Common myeloid progenitor, CD34-positive (primary cell): ENCODE data around the gene EXT2.

Source experiments
- CTCF ChIA-PET: fragments of 350-600 bp; sonication (Branson Sonifier 250); formaldehyde crosslinking; loops from one replicate; lab custom pipeline; 2021; ENCODE audit warnings: antibody characterized with exemption; lab: Charles Lee
- POLR2A ChIA-PET: fragments of 350-600 bp; sonication (Branson Sonifier 250); formaldehyde crosslinking; loops from one replicate; lab custom pipeline; 2021; ENCODE audit warnings: antibody characterized with exemption; lab: Charles Lee
- DNase-seq, 3 donors: peaks; one replicate each; pipeline versions ENCODE4 v3.0.0 to v3.0.0-alpha.2; 2013
- H3K27ac ChIP-seq, 2 experiments: 1 replicate in 1 of 2; 2 replicates in 1 of 2; pipeline ENCODE4 v1.7.0; 2013; ENCODE audit warnings: inconsistent platforms in 2 of 2, low read length in 2 of 2, mild to moderate bottlenecking in 2 of 2, low read depth in 1 of 2, moderate library complexity in 1 of 2; ENCODE audit not compliant: severe bottlenecking in 2 of 2, insufficient read depth in 1 of 2, poor library complexity in 1 of 2
- H3K27me3 ChIP-seq, 5 experiments: replicated peaks in 2 of 5; 1 replicate in 3 of 5; 2 replicates in 2 of 5; pipeline versions ENCODE4 v1.6.1 to v1.7.0; 2013; ENCODE audit warnings: low read length in 4 of 5, mild to moderate bottlenecking in 2 of 5, moderate library complexity in 2 of 5, inconsistent platforms in 1 of 5; ENCODE audit not compliant: insufficient read depth in 5 of 5, control insufficient read depth in 4 of 5
- H3K36me3 ChIP-seq, 4 experiments: 1 replicate in 2 of 4; 2 replicates in 2 of 4; pipeline versions ENCODE4 v1.6.1 to v1.7.0; 2013; ENCODE audit warnings: low read length in 3 of 4, control low read depth in 1 of 4, mild to moderate bottlenecking in 1 of 4; ENCODE audit not compliant: control insufficient read depth in 4 of 4, insufficient read depth in 4 of 4
- H3K4me1 ChIP-seq, 4 experiments: 1 replicate in 3 of 4; 2 replicates in 1 of 4; pipeline versions ENCODE4 v1.6.1 to v1.7.1; 2013; ENCODE audit warnings: low read length in 3 of 4, mild to moderate bottlenecking in 3 of 4, control low read depth in 1 of 4, inconsistent platforms in 1 of 4, moderate library complexity in 1 of 4; ENCODE audit not compliant: control insufficient read depth in 4 of 4, insufficient read depth in 4 of 4; ENCODE audit errors: control extremely low read depth in 1 of 4
- H3K4me3 ChIP-seq, 7 experiments: 1 replicate in 4 of 7; 2 replicates in 3 of 7; pipeline versions ENCODE4 v1.5.1 to v1.7.0; 2013; ENCODE audit warnings: mild to moderate bottlenecking in 7 of 7, low read length in 6 of 7, moderate library complexity in 6 of 7, inconsistent platforms in 2 of 7, low read depth in 2 of 7, control low read depth in 1 of 7; ENCODE audit not compliant: insufficient read depth in 4 of 7, control insufficient read depth in 1 of 7; ENCODE audit errors: extremely low read depth in 1 of 7
- H3K9me3 ChIP-seq, 5 experiments: 1 replicate in 4 of 5; 2 replicates in 1 of 5; pipeline versions ENCODE4 v1.6.1 to v1.7.1; 2013; ENCODE audit warnings: low read length in 4 of 5, mild to moderate bottlenecking in 2 of 5, inconsistent platforms in 1 of 5, low read depth in 1 of 5, moderate library complexity in 1 of 5; ENCODE audit not compliant: control insufficient read depth in 4 of 5, insufficient read depth in 2 of 5; ENCODE audit errors: control extremely low read depth in 1 of 5
- whole genome bisulfite sequencing: methylation state at CpG from one replicate; pipeline ENCODE4 v1.1.5; 2013; ENCODE audit not compliant: insufficient coverage; 5-methylcytosine and 5-hydroxymethylcytosine counted together

EXT2 gene

DNA sequence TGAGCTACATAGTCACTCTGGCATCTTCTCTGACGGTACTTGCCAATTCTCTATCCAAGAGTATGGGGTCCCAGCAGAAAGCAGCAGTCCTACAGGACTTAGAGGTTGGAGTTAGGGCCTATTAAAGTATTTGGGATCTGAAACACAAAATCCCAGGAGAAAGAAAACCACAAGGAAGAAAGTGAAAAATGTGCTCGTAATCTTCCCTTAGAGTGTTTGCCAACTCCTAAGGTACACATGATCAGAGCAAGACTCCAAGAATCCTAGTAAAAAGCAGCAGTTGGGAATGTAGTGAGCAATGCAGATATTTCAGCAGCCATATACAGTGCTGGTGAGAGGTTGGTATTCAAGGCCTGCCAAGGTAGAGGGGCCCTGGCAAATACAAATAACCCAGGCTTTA lies 71.6 kb downstream of the EXT2 start:
- H3K27me3 ChIP-seq: no peaks in the 10 kb centered on the region
- peaks cover 2 to 7% (median 4%) of the 10 kb centered on the region in 4 experiments for H3K36me3 ChIP-seq
- WGBS: 93% methylated on average over 2 of the region's 2 CpGs
- POLR2A ChIA-PET: no interaction called here
- no peak overlapping the region for H3K27ac ChIP-seq
- no peaks in the 10 kb centered on the region for H3K4me1 ChIP-seq
- no peak for DNase-seq
- no peak overlapping the region for H3K4me3 ChIP-seq
- H3K9me3 ChIP-seq: peaks cover 0 to 5% (median 0%) of the 10 kb centered on the region in 5 experiments
- CTCF ChIA-PET: interaction anchor here (0.7 kb wide), 1 partner anchor 33 kb away, joined by 3 read pairs; no protein-coding TSS in a partner anchor

DNA sequence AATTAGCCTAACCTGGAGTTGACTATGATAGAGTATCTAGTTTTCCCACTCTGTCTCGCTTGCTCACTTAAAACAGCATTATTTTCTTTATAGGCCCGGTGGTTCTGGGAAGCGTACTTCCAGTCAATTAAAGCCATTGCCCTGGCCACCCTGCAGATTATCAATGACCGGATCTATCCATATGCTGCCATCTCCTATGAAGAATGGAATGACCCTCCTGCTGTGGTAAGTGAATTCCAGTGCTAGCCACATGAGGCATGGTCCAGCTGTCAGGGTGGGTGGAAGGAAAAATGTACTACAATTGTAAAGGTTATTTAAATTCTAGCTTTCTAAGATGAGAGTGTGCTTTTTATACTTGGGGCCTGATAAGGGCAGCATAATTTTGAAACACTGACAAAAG lies 76.0 kb downstream of the EXT2 start:
- Histone ChIP-seq H3K4me1 (no peaks in the 10 kb centered on the region), H3K9me3 (no peaks in the 10 kb centered on the region), H3K36me3 (peaks cover 5 to 21% (median 6%) of the 10 kb centered on the region in 4 experiments), H3K27ac (no peak overlapping the region), H3K27me3 (no peaks in the 10 kb centered on the region), H3K4me3 (no peak overlapping the region)
- DNase-seq: no peak
- WGBS: 92% methylated on average over 2 of the region's 4 CpGs
- ChIA-PET CTCF (no interaction called here), POLR2A (no interaction called here)

DNA sequence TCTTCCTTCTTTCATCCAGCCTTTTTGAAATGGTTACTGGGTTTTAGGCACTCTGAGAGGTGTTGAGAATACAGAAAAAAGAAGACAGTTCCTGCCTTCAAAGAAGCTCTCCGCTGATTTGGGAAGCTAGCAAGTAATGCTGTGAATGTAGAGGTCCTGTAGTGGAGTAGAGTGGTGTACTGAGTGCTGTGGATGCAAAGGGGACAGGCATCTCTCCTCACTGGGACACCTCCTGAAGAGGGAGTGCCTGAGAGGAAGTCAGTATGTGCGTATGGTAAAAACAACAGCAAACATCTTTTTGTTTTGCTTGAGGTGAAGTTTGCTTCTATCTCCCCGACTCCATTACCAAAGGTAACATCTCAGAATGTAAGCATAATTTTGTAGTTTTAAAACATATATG lies 77.5 kb downstream of the EXT2 start:
- H3K36me3 ChIP-seq: peaks cover 2 to 21% (median 4%) of the 10 kb centered on the region in 4 experiments
- H3K4me1 ChIP-seq: no peaks in the 10 kb centered on the region
- no peak for DNase-seq
- H3K4me3 ChIP-seq: no peak overlapping the region
- no peaks in the 10 kb centered on the region for H3K9me3 ChIP-seq
- ChIA-PET CTCF (no interaction called here), POLR2A (no interaction called here)
- no peaks in the 10 kb centered on the region for H3K27me3 ChIP-seq
- H3K27ac ChIP-seq: no peak overlapping the region
- WGBS: 100% methylated on average over 1 of the region's 3 CpGs

DNA sequence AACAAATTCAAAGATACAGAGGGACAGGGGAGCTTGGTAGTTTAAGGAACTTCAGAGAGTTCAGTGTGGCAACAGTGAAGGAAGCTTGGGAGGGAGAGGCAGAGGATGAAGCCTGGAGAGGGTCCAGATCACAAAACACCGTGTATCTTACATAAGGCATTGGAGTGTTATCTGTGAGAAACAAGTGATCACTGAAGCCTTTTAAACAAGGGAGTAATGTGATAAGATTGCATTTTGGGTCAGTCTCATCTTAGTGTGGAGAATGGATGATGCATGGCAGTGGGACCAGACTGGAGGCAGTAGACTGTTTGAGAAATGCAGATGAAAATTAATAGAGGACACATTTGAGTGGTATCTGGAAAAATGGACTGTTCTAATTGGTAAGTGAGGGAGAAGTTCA lies 79.4 kb downstream of the EXT2 start:
- H3K4me3 ChIP-seq: no peak overlapping the region
- no peaks in the 10 kb centered on the region for H3K27me3 ChIP-seq
- no peak for DNase-seq
- ChIA-PET POLR2A (no interaction called here), CTCF (no interaction called here)
- peaks cover 2 to 21% (median 4%) of the 10 kb centered on the region in 4 experiments for H3K36me3 ChIP-seq
- WGBS: 86% methylated on average over 1 of the region's 1 CpG
- H3K4me1 ChIP-seq: no peaks in the 10 kb centered on the region
- no peak overlapping the region for H3K27ac ChIP-seq
- H3K9me3 ChIP-seq: no peaks in the 10 kb centered on the region

DNA sequence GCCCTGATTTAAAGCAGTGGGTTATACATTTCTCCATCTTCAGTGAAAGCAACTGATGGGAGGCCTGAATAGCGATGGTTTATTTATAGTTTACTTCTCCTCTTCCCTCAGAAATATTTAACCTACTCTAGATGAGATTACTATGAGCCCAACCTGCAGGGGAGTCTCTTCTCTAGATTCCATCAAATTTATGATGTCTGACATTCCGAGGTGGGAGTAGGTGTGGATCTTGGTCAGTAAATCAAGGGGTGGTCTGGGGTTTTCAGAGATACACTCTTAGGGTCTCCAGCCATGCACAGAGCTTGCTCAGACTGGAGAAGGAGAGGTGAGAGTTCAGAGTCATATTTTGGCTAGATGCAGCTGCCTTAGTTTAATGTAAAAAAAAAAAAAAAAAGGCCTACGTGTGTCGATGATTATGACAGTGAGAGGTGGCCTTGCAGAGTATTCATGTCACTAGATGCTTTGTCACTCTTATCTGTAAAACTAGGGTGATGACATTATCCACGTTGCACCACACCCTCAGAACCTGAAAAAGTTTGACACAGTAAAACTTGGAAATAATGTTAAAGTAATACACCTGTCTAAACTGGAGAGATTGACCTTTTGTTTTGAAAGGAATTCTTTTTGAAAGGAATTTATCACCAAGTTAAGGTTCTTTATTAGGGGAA lies 81.2 kb downstream of the EXT2 start:
- Histone ChIP-seq H3K27ac (no peak overlapping the region), H3K4me3 (no peak overlapping the region), H3K27me3 (no peaks in the 10 kb centered on the region), H3K36me3 (peaks cover 2 to 19% (median 4%) of the 10 kb centered on the region in 4 experiments), H3K9me3 (no peaks in the 10 kb centered on the region), H3K4me1 (no peaks in the 10 kb centered on the region)
- no peak for DNase-seq
- 100% methylated on average over 1 of the region's 5 CpGs for WGBS
- ChIA-PET POLR2A (no interaction called here), CTCF (no interaction called here)

DNA sequence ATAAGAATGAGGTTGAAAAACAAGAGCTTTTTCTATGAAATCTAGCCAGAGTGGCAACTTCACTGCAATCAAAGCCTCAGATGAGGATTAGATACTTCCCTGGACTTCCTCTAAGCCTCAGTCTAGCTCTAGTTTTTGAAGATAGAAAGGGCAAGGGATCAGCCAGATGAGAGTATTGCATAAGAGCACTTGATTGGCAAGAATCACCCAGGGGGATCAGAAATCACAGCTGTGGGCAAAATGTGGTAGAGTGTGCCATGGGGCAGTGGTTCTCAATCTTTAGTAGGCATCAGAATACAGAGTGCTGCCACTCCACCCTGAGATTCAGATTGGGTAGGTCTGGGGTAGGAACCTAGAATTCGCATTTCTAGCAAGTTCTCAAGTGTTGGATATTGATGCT lies 82.4 kb downstream of the EXT2 start:
- Histone ChIP-seq H3K36me3 (peaks cover 2 to 13% (median 2%) of the 10 kb centered on the region in 4 experiments), H3K27ac (no peak overlapping the region), H3K9me3 (no peaks in the 10 kb centered on the region), H3K27me3 (no peaks in the 10 kb centered on the region), H3K4me3 (no peak overlapping the region), H3K4me1 (no peaks in the 10 kb centered on the region)
- 100% methylated on average over 1 of the region's 1 CpG for WGBS
- DNase-seq: no peak
- ChIA-PET CTCF (interaction anchor here (0.9 kb wide), 1 partner anchor 40 kb away, joined by 3 read pairs; no protein-coding TSS in a partner anchor), POLR2A (no interaction called here)

DNA sequence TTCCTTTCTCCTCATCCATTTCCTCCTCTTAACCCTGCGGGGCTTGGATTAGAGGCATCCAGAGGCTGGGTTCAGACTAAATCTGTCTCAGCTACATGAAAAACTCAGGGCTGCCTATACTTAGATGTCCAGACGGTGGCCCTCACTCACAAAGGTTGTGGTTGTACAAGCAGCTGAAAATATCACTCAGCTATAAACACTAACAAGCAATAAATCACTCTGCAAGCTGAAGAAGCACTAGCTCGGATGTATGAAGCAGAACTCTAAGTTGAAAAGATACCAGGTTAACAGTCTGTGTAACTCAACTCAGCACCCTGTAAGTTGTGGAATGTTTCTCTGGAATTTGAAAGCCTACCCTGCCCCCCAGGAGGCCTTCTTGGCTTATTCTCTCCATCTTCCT lies 82.9 kb downstream of the EXT2 start:
- no peak overlapping the region for H3K27ac ChIP-seq
- H3K27me3 ChIP-seq: no peaks in the 10 kb centered on the region
- peaks cover 0 to 9% (median 2%) of the 10 kb centered on the region in 4 experiments for H3K36me3 ChIP-seq
- no peak overlapping the region for H3K4me3 ChIP-seq
- ChIA-PET CTCF (interaction anchor here (0.8 to 0.9 kb wide), 2 partner anchors 14 to 41 kb away, joined by 3 read pairs; no protein-coding TSS in a partner anchor), POLR2A (no interaction called here)
- H3K9me3 ChIP-seq: no peaks in the 10 kb centered on the region
- no peaks in the 10 kb centered on the region for H3K4me1 ChIP-seq
- no peak for DNase-seq
- 82% methylated on average over 3 of the region's 3 CpGs for WGBS
